ENCODE data around the gene SCIMP.
"Not testable (repeated sequence)": the region's sequence is repeated elsewhere in the genome, so short reads cannot be mapped to it uniquely, and the experiment has no call there.

The SCIMP gene

DNA sequence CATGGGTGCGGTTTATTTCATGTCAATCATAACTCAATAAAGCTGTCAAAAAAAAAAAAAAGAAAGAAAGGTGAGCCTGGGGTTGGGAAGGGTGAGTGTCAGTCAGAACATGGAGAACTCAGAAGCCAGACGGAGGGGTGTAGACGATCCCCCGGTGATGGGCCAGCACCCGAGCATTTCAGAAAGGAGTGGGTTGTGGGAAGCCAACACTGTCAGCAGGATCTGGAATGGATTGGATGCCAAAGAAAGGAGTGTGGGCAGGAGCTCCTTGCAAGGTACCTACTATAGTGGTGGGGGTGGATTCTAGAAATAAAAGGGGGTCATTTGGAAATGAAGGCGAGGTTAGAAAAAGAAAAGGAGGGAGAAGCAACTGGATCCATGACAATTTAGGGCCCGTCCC, 19.8 kb upstream of the SCIMP start:
- in situ Hi-C loops (cut with MboI; ENCODE audit: low sequenced_read_pairs): no loop called here
- no peak for DNase-seq (ENCODE audit: low spot score in 2 of 2)
- no peaks in the 10 kb centered on the region for H3K27me3 ChIP-seq (ENCODE audit: low read depth)
- no peaks in the 10 kb centered on the region for H3K36me3 ChIP-seq (replicated peaks)
- no peaks in the 10 kb centered on the region for H3K9me3 ChIP-seq
- no peak overlapping the region for H3K4me3 ChIP-seq
- H3K4me1 ChIP-seq: no peaks in the 10 kb centered on the region

DNA sequence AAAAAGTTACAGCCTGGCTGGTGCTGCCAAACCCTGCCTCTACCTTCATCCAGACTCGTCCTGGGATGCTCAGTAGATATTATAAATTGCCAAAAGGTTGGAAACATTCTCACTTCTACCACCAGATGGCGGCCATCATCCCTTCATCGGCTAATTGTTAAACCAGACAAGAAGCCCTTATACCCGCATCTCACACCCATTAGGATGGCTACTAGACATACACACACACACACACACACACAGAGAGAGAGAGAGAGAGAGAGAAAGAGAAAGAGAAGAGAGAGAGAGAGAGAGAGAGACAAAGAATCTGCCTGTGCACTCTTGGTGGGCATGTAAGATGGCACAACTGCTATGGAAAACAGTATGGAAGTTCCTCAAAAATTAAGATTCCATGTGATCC, 15.0 kb upstream of the SCIMP start:
- peak; percentile 60 to 78 for DNase-seq (ENCODE audit: low spot score in 2 of 2)
- Histone ChIP-seq H3K9me3 (no peaks in the 10 kb centered on the region), H3K27me3 (ENCODE audit: low read depth) (no peaks in the 10 kb centered on the region), H3K4me1 (no peaks in the 10 kb centered on the region), H3K36me3 (replicated peaks) (no peaks in the 10 kb centered on the region), H3K4me3 (no peak overlapping the region)
- in situ Hi-C loops (cut with MboI; ENCODE audit: low sequenced_read_pairs): no loop called here

DNA sequence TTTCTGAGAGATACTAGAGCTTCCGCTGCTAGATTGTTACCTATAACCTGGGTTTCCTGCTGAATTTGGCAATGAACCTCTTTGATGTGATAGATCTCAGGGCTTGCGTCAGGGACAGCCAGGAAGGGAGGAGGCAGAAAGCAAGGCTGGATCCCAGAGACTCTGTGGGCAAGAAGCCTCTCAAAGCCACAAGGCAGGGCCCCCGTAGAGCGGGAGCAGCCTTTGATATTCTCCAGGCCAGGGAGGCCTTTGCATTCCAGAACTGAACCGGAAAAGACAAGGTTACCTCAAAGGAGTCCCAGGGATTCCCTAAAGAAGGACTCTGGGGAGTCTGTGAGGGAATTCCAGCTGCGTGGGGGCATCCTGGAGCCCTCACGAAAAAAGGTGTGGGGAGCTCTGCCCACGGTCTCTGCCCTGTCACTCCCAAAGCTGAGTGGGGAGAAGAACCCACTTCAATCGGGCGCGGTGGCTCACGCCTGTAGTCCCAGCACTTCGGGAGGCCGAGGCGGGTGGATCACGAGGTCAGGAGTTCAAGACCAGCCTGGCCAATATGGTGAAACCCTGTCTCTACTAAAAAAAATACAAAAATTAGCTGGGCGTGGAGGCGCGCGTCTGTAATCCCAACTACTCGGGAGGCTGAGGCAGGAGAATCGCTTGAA, 14.3 kb upstream of the SCIMP start:
- Histone ChIP-seq H3K4me1 (no peaks in the 10 kb centered on the region), H3K4me3 (no peak overlapping the region), H3K9me3 (no peaks in the 10 kb centered on the region), H3K36me3 (replicated peaks) (no peaks in the 10 kb centered on the region), H3K27me3 (ENCODE audit: low read depth) (no peaks in the 10 kb centered on the region)
- DNase-seq (ENCODE audit: low spot score in 2 of 2): no peak
- in situ Hi-C loops (cut with MboI; ENCODE audit: low sequenced_read_pairs): no loop called here

DNA sequence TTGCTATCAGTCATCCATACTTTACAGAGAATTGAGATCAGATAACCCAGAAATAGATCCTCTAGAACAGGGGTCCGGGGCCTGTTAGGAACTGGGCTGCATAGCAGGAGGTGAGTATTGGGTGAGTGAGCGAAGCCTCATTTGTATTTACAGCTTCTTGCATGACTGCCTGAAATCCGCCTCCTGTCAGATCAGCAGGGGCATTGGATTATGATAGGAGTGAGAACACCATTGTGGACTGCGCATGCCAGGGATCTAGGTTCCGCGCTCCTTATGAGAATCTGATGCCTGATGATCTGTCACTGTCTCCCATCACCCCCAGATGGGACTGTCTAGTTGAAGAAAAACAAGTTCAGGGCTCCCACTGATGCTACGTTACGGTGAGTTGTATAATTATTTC, 13.0 kb upstream of the SCIMP start:
- H3K4me3 ChIP-seq: no peak overlapping the region
- no peaks in the 10 kb centered on the region for H3K27me3 ChIP-seq (ENCODE audit: low read depth)
- no peak for DNase-seq (ENCODE audit: low spot score in 2 of 2)
- H3K36me3 ChIP-seq (replicated peaks): no peaks in the 10 kb centered on the region
- in situ Hi-C loops (cut with MboI; ENCODE audit: low sequenced_read_pairs): no loop called here
- H3K4me1 ChIP-seq: no peaks in the 10 kb centered on the region
- H3K9me3 ChIP-seq: no peaks in the 10 kb centered on the region

DNA sequence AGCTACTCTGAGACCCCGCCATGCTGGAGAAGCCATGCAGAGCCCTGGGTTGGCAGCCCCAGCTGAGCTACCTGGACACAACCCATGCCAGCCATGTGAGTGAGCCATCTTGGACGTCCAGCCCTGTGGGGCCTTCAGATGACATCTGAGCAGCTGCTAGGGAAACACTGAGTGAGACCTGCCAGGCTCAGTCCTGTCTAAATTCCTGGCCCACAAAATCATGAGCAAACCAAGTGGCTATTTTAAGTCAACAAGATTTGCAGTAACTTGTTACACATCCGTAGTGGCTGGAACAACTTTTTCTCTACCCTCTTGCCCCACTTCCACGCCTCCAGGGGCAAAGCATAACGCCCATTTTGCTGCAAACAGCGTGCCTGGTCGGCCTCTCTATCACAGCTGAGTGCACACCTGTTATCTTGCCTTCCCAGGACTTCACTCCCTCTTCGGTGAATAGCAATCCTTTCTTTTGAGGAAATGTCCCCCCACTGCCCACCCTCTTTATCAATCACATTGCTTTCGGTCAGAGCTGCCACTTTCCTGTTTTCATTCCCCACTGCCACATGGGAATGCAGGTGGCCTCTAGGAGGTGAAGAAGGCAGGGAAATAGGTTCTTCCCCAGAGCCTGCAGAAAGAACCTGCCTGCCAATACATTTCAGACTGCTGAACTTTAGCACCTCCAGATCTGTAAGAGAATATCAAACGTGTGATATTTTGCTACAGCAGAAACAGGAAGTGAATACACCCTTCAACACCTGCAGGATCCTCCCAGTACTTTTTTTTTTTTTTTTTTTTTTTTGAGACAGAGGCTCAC, 7.4 kb upstream of the SCIMP start:
- Histone ChIP-seq H3K27me3 (ENCODE audit: low read depth) (no peaks in the 10 kb centered on the region), H3K4me3 (no peak overlapping the region), H3K36me3 (replicated peaks) (no peaks in the 10 kb centered on the region), H3K4me1 (no peaks in the 10 kb centered on the region), H3K9me3 (no peaks in the 10 kb centered on the region)
- in situ Hi-C loops (cut with MboI; ENCODE audit: low sequenced_read_pairs): no loop called here
- DNase-seq (ENCODE audit: low spot score in 2 of 2): no peak

DNA sequence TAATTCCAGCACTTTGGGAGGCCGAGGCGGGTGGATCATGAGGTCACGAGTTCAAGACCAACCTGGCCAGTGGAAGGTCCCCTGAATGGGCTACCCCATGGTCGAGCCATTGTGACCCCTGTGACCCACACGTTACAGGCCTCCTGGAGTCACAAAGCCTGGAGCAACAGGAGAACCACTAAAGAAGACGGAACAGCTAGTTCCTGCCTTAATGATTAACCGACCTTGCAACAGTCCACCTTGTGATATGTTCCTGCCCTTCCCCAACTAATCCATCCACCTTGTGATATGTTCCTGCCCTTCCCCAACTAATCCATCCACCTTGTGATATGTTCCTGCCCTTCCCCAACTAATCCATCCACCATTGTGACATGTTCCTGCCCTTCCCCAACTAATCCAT, 5.1 kb upstream of the SCIMP start:
- DNase-seq (ENCODE audit: low spot score in 2 of 2); H3K27me3 ChIP-seq (ENCODE audit: low read depth); H3K4me1 ChIP-seq; H3K9me3 ChIP-seq; H3K36me3 ChIP-seq (replicated peaks); H3K4me3 ChIP-seq; in situ Hi-C loops (cut with MboI; ENCODE audit: low sequenced_read_pairs): not testable (repeated sequence)

DNA sequence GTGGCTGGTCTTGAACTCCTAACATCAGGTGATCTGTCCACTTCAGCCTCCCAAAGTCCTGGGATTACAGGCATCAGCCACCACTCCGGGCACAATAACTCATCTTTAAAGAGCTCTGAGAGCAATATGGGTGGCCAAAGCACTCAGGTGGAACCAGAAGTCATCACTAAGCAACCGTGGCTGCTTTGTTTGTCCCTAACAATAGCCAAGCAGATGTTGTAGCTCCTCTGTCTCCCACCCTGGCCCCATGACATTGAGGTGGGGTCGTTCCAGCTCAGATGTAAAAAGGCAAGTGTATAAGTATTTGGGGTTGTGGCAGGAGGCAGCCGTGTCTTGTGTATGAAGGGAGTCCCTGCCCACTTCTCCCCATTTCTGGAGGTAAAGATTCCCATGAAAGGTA, 3.7 kb upstream of the SCIMP start:
- no peaks in the 10 kb centered on the region for H3K4me1 ChIP-seq

DNA sequence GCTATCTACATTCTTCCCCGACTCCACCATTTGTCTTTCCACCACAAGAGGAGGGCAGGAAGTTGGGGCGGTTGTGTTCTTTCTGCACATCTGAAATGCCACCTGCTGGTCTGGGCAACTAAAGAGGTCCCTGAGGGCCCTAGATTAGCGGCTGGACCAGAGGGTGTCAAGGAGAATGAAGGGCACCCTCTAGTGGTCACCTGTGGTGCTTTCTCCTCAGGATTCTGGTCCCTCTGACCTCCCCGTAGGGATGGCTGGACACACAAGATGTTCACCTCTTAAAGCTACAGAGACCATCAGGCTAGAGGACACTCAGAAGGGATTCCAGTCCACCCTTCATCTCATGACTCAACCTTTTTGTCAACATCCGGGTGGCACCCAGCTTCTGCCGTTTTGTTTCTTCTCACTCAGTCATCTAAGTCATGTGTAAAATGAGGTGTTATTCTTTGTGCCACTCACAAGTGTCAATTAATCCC, 2.9 kb upstream of the SCIMP start:
- peak; percentile 53 to 78 for DNase-seq (ENCODE audit: low spot score in 2 of 2)
- Histone ChIP-seq H3K4me3 (no peak overlapping the region), H3K27me3 (ENCODE audit: low read depth) (no peaks in the 10 kb centered on the region), H3K4me1 (no peaks in the 10 kb centered on the region), H3K9me3 (no peaks in the 10 kb centered on the region), H3K36me3 (replicated peaks) (no peaks in the 10 kb centered on the region)
- in situ Hi-C loops (cut with MboI; ENCODE audit: low sequenced_read_pairs): no loop called here

More for the DNA sequence above, 3.7 kb upstream of the SCIMP start:
- Histone ChIP-seq H3K4me3 (no peak overlapping the region), H3K27me3 (ENCODE audit: low read depth) (no peaks in the 10 kb centered on the region), H3K36me3 (replicated peaks) (no peaks in the 10 kb centered on the region), H3K9me3 (no peaks in the 10 kb centered on the region)
- DNase-seq (ENCODE audit: low spot score in 2 of 2): no peak
- in situ Hi-C loops (cut with MboI; ENCODE audit: low sequenced_read_pairs): no loop called here

DNA sequence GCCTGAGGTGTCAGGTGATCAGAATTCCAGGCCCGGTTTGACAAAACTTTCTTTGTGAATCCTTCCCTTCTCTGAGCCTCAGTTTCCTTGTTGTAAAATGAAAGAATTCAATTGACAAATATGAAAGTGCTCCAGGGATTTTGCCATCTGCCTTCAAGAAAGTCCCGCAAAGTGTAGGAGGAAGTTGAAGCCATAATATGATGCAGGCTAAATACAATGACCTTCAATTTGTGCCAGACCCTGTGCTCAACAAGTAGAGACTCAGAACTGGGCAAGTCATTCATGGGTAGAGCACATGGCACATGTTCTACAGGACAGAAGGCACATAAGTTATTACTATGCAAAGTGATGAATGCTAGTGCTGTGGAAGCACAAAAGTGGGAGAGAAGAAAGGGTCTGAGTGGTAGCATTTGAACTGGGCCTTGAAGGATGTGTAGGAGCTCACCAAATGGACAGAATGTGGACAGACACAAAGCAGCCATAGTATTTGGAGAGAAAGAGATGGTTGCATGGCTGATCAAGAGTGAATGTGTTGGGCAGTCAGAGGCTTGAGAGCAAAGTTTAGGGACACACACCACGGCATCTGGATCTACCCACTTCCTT, 2.4 kb upstream of the SCIMP start:
- in situ Hi-C loops (cut with MboI; ENCODE audit: low sequenced_read_pairs): no loop called here
- Histone ChIP-seq H3K4me1 (no peaks in the 10 kb centered on the region), H3K36me3 (replicated peaks) (no peaks in the 10 kb centered on the region), H3K9me3 (no peaks in the 10 kb centered on the region), H3K4me3 (no peak overlapping the region), H3K27me3 (ENCODE audit: low read depth) (no peaks in the 10 kb centered on the region)
- no peak for DNase-seq (ENCODE audit: low spot score in 2 of 2)

DNA sequence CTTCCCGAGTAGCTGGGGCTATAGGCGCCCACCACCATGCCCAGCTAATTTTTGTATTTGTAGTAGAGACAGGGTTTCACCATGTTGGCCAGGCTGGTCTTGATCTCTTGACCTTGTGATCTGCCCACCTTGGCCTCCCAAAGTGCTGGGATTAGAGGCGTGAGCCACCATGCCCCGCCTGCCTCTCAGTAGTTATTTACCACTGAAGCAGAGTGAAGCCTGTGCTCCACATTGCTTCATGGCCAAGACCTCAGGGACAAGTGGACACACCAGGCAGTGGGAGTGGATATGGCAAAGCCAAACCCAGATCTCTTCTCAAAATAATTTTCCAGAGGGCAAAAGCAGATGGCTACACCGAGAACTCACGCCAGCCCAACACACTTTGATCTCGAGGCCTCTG, 1.2 kb downstream of the SCIMP start:
- H3K4me1 ChIP-seq; DNase-seq (ENCODE audit: low spot score in 2 of 2); in situ Hi-C loops (cut with MboI; ENCODE audit: low sequenced_read_pairs); H3K9me3 ChIP-seq; H3K4me3 ChIP-seq; H3K36me3 ChIP-seq (replicated peaks); H3K27me3 ChIP-seq (ENCODE audit: low read depth): not testable (repeated sequence)

DNA sequence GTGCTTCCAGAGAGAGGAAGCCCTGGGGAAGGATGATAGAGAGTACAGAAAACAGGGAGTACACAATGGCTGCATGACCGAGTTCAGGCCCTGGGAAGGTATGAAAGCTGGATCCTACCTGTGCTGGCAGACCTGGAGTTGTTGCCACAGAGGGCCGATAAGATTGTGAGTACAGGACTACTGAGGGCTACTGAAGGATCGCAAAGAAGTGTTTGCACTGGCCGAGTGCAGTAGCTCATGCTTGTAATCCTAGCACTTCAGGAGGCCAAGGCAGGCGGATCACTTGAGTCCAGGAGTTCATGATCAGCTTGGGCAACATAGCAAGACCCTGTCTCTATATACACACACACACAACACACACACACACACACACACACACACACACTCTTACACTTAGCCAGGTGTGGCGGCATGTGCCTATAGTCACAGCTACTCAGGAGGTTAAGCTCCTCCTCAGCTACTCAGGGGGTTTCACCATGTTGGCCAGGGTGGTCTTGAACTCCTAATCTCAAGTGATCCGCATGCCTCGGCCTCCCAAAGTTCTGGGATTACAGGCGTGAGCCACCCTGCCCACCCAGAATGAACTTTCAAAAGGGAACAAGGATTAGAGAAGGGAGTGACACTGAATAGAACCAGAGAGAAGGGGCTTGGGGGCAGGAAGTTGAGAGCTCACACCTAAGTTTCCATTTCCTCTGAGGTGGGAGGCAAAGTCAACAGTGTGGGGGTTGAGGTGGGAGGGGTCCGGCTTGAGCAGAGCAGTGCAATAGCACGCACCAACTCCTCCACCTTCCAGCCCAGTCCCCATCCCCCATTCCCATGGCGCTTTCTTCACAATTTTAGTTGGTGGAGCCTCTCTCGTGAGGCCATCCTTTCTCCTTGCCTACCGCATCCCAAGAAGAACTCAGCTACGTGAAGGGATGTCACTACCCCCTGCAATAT, 7.5 kb downstream of the SCIMP start:
- Histone ChIP-seq H3K27me3 (ENCODE audit: low read depth) (no peaks in the 10 kb centered on the region), H3K4me3 (no peak overlapping the region), H3K36me3 (replicated peaks) (no peaks in the 10 kb centered on the region), H3K9me3 (no peaks in the 10 kb centered on the region), H3K4me1 (no peaks in the 10 kb centered on the region)
- in situ Hi-C loops (cut with MboI; ENCODE audit: low sequenced_read_pairs): no loop called here
- DNase-seq (ENCODE audit: low spot score in 2 of 2): no peak

DNA sequence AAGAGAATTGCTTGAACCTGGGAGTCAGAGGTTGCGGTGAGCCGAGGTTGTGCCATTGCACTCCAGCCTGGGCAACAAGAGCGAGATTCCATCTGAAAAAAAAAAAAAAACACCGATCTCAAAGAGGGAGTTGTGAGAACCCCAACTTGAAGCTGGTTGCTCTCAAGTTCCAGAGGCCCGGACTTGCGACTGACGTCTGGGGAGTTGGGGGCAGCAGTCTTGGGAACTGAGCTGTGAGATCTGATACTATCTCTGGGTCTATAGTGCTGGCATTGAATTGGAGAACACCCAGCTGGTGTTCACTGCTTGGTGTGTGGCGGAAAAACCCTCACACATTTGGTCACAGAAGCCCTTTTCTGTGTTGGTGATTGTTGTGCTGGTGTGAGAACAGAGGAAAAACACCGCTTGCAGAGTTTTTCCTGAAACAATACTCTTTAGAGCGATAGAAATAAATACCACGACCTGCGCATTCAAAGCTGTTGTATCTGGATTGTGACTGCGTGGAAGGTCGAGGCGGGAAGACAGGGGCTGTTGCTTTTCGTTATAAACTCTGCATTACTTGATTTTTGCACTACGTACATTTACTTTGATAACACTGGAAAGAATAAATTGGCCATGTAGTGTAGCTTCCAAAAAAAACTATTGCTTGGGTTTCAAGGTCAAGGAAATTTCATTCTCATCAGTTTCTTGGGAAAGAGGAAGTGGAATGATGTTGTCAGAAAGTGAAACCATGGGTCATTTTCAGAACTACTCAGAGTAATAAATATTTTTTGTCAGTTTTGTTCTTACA, 8.8 kb downstream of the SCIMP start:
- Histone ChIP-seq H3K36me3 (replicated peaks) (no peaks in the 10 kb centered on the region), H3K27me3 (ENCODE audit: low read depth) (no peaks in the 10 kb centered on the region), H3K9me3 (no peaks in the 10 kb centered on the region), H3K4me3 (no peak overlapping the region), H3K4me1 (no peaks in the 10 kb centered on the region)
- no peak for DNase-seq (ENCODE audit: low spot score in 2 of 2)
- in situ Hi-C loops (cut with MboI; ENCODE audit: low sequenced_read_pairs): no loop called here

DNA sequence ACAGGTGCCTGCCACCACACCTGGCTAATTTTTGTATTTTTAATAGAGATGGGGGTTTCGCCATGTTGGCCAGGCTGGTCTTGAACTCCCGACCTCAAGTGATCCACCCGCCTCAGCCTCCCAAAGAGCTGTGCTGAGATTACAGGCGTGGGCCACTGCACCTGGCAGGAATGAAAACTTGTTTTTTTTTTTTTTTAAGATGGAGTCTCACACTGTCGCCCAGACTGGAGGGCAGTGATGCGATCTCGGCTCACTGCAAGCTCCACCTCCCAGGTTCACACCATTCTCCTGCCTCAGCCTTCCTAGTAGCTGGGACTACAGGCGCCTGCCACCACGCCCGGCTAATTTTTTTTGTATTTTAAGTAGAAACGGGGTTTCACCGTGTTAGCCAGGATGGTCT, 12.7 kb downstream of the SCIMP start:
- in situ Hi-C loops (cut with MboI; ENCODE audit: low sequenced_read_pairs); H3K4me3 ChIP-seq; H3K9me3 ChIP-seq; H3K36me3 ChIP-seq (replicated peaks); H3K27me3 ChIP-seq (ENCODE audit: low read depth); DNase-seq (ENCODE audit: low spot score in 2 of 2): not testable (repeated sequence)
- H3K4me1 ChIP-seq: peaks cover 11% of the 10 kb centered on the region

Data from HAP-1 (cell line).